Esophagus muscularis mucosa (tissue), 4 donors: ENCODE measurements around the gene EPHB2.

Experiments
- CTCF ChIP-seq, 3 experiments: fragments of 200-600 bp in 2 of 3; fragments of 450-650 bp in 1 of 3; sonication (generic) in 2 of 3; IDR thresholded peaks; one replicate each; pipeline ENCODE4 v1.5.1; 2017 to 2019; ENCODE audit warnings: antibody characterized with exemption in 3 of 3, mild to moderate bottlenecking in 2 of 3, moderate library complexity in 1 of 3
- EP300 ChIP-seq: sonication (generic); formaldehyde crosslinking; IDR thresholded peaks from one replicate; pipeline ENCODE4 v1.6.1; 2017; ENCODE audit warnings: antibody characterized with exemption
- POLR2A ChIP-seq: fragments of 450-650 bp; IDR thresholded peaks from one replicate; pipeline ENCODE4 v1.6.1; 2017; ENCODE audit warnings: antibody characterized with exemption, moderate library complexity, mild to moderate bottlenecking, low read depth
- POLR2AphosphoS5 ChIP-seq, 2 donors: sonication (generic); formaldehyde crosslinking; IDR thresholded peaks; one replicate each; pipeline ENCODE4 v1.6.1; 2017; ENCODE audit warnings: antibody characterized with exemption in 2 of 2

- TF ChIP-seq CTCF (IDR thresholded peaks at IDR 0.05) (no peak), EP300 (no peak), POLR2A (no peak), POLR2AphosphoS5 (IDR thresholded peaks at IDR 0.05) (no peak)
These were observed 126.2 kb downstream of the EPHB2 start for GRCh38 chr1:22836850-22837249.
